GM12872 (cell line): ENCODE data around the gene SH3RF3.

Source experiments
- TF ChIP-seq, protein P1 (sequence below): IDR thresholded peaks from 3 replicates; pipeline ENCODE4 v1.5.1; 2011; ENCODE audit warnings: low read depth, mild to moderate bottlenecking, low read length, moderate library complexity; ENCODE audit not compliant: insufficient read depth

Gene SH3RF3

GRCh38 chr2:109381327-109381820, 252.4 kb downstream of the SH3RF3 start:
- TF ChIP-seq, protein P1, sequence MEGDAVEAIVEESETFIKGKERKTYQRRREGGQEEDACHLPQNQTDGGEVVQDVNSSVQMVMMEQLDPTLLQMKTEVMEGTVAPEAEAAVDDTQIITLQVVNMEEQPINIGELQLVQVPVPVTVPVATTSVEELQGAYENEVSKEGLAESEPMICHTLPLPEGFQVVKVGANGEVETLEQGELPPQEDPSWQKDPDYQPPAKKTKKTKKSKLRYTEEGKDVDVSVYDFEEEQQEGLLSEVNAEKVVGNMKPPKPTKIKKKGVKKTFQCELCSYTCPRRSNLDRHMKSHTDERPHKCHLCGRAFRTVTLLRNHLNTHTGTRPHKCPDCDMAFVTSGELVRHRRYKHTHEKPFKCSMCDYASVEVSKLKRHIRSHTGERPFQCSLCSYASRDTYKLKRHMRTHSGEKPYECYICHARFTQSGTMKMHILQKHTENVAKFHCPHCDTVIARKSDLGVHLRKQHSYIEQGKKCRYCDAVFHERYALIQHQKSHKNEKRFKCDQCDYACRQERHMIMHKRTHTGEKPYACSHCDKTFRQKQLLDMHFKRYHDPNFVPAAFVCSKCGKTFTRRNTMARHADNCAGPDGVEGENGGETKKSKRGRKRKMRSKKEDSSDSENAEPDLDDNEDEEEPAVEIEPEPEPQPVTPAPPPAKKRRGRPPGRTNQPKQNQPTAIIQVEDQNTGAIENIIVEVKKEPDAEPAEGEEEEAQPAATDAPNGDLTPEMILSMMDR, result no peak

DNA sequence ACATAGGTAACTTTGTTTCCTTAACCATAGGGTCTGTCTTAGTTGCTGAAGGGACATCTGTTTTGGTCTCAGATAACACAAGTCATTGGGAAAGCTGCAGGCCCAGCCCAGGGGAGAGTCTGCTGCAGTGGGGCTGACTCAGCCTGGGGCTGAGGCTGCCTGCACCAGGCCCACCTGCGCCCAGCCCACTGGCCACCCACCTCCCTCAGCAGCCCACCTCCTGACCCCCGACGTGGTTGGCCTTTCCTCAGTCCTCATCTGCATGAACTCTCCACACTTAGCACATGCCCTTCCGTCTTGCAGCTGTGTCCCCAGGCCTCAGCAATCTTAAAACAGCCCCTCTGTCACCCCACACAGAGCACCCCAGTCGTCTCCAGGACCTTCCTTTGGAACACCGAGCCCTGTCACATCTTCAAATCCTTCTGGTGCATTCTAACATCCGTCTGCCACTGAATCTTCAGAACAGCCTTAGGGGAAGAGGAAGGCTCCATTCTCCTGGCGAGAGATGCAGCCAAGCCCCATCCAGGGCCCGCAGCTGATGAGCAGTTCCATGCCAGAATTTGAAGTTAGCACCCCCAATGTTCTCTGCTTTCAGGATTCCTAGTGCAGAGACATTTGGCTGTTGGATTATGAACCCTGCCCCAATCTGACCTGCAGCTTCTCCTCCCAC, 253.4 kb downstream of the SH3RF3 start:
- TF ChIP-seq, protein P1, result no peak

- TF ChIP-seq, protein P1, result no peak
Measured at GRCh38 chr2:109382951-109383350, 253.9 kb downstream of the SH3RF3 start.

DNA sequence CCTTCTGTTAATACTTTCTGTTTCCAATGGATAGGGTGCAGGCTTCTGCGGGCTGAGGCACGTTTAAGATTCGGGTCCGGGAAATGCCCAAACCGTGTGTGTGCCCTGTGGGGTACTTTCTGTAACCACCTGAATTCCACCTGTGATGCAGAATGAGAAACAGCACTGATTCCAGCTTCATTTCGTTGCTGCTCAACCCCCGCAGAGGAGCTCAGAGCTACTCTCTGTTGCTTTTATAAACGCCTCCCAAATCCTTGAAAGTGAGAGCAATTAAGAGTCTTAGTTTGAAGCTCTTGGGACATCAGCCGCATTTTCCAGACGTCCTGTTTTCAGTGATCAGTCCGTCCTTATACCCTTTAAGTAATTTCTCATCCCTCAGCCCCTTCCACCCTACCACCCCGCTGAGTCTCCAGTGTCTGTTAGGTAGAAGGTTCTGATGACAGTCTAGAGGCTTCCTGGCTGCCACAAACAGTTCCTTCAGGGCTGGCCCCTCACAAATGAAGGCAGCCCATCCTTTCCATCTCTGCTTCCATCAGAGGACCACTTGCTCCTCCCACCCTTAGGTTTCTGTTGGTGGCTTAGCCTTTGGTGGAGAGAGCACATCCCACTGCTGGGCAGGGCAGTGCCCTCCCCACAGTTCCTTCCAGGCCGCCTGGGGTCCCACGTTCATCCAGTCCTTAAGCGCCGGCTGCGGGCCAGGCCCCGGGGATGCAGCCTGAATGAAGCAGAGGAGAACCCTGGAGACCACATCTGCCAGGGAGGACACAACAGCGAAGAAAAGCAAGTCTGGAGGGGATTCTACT, 254.7 kb downstream of the SH3RF3 start:
- TF ChIP-seq, protein P1, result no peak

GRCh38 chr2:109384308-109385271, 255.6 kb downstream of the SH3RF3 start:
- TF ChIP-seq, protein P1, result no peak

DNA sequence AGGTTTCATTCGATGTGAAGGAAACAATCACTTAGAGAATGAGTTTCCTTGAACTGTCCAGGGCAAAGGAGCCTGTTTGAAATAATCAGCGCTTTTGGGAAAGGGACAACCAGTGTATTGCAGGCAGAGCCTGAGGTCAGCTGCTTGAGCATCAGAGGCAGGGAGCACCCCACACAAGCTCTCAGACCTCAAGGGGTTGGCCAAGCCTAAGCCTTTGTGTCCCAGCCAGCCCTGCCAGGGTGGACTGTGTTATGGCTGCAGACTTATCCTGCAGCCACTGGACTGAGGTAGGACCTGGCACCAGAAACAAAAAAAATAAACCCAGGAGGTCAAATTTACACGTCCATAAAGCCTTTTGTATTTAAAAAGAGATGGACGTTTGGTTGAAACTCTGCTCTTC, 256.5 kb downstream of the SH3RF3 start:
- TF ChIP-seq, protein P1, result no peak
